C4-2B (cell line): ENCODE measurements around the gene FRMPD3.

Experiments
- ZFX ChIP-seq: fragments of 450-650 bp; IDR thresholded peaks from 2 replicates; pipeline ENCODE4 v1.6.1; 2017
- TF ChIP-seq, protein P1 (sequence below): fragments of 450-650 bp; conservative IDR thresholded peaks from 2 replicates; pipeline ENCODE4 v1.5.1; 2017; ENCODE audit warnings: mild to moderate bottlenecking

DNA sequence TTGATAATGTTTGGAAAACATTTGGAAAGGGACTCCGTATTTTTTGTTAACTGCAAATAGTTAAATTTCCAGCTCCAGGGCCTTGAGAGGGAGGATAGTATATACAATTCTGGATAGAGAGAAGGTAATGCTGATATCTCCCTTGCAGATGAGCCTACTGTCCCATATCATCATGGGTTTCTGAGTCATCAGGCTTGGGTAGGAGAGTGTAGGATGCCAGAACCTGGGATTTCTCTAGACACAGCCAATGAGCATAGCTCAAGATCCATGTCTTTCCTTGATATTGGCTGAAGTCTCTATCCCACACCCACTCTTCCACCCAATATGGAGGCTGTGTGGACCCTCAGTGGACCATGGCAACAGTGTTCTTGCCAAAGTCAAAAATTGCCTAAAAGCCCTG, 7.8 kb downstream of the FRMPD3 start:
- TF ChIP-seq, protein P1, sequence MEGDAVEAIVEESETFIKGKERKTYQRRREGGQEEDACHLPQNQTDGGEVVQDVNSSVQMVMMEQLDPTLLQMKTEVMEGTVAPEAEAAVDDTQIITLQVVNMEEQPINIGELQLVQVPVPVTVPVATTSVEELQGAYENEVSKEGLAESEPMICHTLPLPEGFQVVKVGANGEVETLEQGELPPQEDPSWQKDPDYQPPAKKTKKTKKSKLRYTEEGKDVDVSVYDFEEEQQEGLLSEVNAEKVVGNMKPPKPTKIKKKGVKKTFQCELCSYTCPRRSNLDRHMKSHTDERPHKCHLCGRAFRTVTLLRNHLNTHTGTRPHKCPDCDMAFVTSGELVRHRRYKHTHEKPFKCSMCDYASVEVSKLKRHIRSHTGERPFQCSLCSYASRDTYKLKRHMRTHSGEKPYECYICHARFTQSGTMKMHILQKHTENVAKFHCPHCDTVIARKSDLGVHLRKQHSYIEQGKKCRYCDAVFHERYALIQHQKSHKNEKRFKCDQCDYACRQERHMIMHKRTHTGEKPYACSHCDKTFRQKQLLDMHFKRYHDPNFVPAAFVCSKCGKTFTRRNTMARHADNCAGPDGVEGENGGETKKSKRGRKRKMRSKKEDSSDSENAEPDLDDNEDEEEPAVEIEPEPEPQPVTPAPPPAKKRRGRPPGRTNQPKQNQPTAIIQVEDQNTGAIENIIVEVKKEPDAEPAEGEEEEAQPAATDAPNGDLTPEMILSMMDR, result no peak
- TF ChIP-seq ZFX, result no peak
